Upper lobe of right lung (tissue), 1 donor: ENCODE results near the gene SNTG2. TPM values are rescaled to one million over a fixed set of nuclear protein-coding genes. Genes with fewer than 3 reads are reported as not detected.
A peak's percentile ranks its signal among the peaks of the same experiment; 100 is the strongest.

Source experiments
- ATAC-seq: fragments of 200-7000 bp; cut with Tn5 transposase; one replicate; pipeline ENCODE4 v1.9.1; 2020; ENCODE audit warnings: mild to moderate bottlenecking, moderate library complexity
- DNase-seq: peaks from one replicate; pipeline ENCODE4 v3.0.0-alpha.2; 2020
- H3K27ac ChIP-seq: fragments of 200-600 bp; one replicate; pipeline ENCODE4 v1.8.0; 2022
- H3K27me3 ChIP-seq: fragments of 200-600 bp; one replicate; pipeline ENCODE4 v1.8.0; 2022; ENCODE audit warnings: mild to moderate bottlenecking
- H3K36me3 ChIP-seq: fragments of 200-600 bp; one replicate; pipeline ENCODE4 v1.8.0; 2022
- H3K4me1 ChIP-seq: fragments of 200-600 bp; one replicate; pipeline ENCODE4 v1.8.0; 2022
- H3K4me3 ChIP-seq: fragments of 200-600 bp; one replicate; pipeline ENCODE4 v1.8.0; 2022; ENCODE audit warnings: mild to moderate bottlenecking
- H3K9me3 ChIP-seq: fragments of 200-600 bp; one replicate; pipeline ENCODE4 v1.8.0; 2022
- intact Hi-C: fragments of 100-400 bp; cut with DNase I; formaldehyde crosslinking; loops from one replicate; pipeline ENCODE4 v1.11.0; 2022
- total RNA-seq: library from RNA; stranded (reverse); fragmentation: NEBNext Ultra II Directional; extraction: Animal tissue kit (Norgen Biotek cat#: 25700); gene quantifications from one replicate; pipeline ENCODE4 v1.2.1, GENCODE V29; 2021
- TF ChIP-seq, protein P1 (sequence below): fragments of 200-600 bp; IDR thresholded peaks from one replicate; pipeline ENCODE4 v1.8.0; 2022; ENCODE audit warnings: antibody characterized with exemption
- donor health status: DM: no; HTN: yes; CAD: no; lungs with severe emphysema.

Gene SNTG2
- total RNA-seq, 1 donor from 2014 or later: 3.6 TPM

DNA sequence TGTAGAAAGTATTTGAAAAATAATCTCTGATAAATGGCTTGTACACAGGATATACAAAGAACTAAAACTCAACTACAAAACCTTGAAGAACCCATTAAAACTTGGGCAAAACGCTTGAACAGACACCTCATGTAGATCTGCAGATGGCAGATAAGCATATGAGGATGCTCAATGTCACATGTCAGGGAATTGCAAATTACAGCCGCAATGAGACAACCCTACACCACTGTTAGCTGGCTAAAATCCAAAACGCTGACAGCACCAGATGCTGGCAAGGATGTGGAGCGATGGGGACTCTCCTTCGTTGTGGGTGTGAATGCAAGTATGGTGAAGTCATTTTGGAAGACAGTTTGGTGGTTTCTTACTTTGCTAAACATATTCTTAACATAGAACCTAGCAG is 53.7 kb downstream of the SNTG2 start:
- DNase-seq: no peak

DNA sequence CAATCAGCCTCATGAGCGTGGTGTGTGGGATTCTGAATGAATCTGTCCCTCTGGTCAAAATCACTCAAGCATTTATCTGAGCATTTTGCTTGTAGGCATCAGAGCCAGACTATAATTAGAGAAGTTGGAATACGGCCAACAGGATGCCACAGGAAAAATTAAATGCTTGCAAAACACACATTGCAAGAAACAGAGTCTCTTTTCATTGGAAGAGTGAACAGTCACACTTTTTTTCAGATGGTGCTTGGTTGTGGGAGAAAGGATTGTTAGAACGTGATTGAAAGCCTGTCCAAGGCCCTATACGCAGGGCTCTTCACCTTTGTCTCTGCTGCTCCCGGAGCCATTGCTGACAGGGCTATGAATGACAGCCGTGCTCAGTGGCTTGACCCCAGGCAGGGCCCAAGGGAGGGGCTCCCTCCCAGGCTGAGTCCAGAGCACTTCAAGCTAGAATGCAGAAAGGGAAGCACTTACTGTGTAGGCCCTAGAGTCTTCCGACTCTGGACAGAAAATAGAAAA is 59.8 kb downstream of the SNTG2 start:
- H3K9me3 ChIP-seq: no peaks in the 10 kb centered on the region
- no peaks in the 10 kb centered on the region for H3K27me3 ChIP-seq
- intact Hi-C loops: no loop called here
- H3K36me3 ChIP-seq: no peaks in the 10 kb centered on the region
- DNase-seq (no peak), ATAC-seq (no peak)
- TF ChIP-seq, protein P1, sequence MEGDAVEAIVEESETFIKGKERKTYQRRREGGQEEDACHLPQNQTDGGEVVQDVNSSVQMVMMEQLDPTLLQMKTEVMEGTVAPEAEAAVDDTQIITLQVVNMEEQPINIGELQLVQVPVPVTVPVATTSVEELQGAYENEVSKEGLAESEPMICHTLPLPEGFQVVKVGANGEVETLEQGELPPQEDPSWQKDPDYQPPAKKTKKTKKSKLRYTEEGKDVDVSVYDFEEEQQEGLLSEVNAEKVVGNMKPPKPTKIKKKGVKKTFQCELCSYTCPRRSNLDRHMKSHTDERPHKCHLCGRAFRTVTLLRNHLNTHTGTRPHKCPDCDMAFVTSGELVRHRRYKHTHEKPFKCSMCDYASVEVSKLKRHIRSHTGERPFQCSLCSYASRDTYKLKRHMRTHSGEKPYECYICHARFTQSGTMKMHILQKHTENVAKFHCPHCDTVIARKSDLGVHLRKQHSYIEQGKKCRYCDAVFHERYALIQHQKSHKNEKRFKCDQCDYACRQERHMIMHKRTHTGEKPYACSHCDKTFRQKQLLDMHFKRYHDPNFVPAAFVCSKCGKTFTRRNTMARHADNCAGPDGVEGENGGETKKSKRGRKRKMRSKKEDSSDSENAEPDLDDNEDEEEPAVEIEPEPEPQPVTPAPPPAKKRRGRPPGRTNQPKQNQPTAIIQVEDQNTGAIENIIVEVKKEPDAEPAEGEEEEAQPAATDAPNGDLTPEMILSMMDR: no peak
- no peak overlapping the region for H3K27ac ChIP-seq
- H3K4me3 ChIP-seq: no peak overlapping the region
- no peaks in the 10 kb centered on the region for H3K4me1 ChIP-seq

More for the DNA sequence above, 53.7 kb downstream of the SNTG2 start:
- no peaks in the 10 kb centered on the region for H3K9me3 ChIP-seq
- H3K4me1 ChIP-seq: no peaks in the 10 kb centered on the region
- H3K27ac ChIP-seq: no peak overlapping the region
- H3K36me3 ChIP-seq: no peaks in the 10 kb centered on the region
- intact Hi-C loops: no loop called here
- TF ChIP-seq, protein P1: no peak
- no peak overlapping the region for H3K4me3 ChIP-seq
- no peak for ATAC-seq
- H3K27me3 ChIP-seq: no peaks in the 10 kb centered on the region

DNA sequence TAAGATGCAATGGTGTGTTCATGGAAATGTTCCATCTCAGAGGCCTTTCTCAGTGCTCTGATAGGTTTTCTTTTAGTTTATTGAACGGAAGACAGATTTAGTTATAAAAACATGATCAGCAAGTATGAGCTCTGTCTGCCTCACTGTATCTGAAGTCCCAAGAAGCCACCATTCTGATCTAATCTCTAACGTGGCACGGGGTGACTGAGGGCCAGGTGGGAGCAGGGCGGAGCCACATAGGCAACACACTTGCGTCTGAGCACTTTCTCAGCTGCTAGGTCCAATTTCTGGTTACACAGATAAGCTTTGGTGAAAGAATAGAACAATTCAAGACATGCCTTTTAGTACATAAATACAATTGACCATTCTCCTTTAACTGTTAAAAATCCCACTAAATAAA is 60.4 kb downstream of the SNTG2 start:
- no peaks in the 10 kb centered on the region for H3K9me3 ChIP-seq
- H3K36me3 ChIP-seq: no peaks in the 10 kb centered on the region
- no peaks in the 10 kb centered on the region for H3K4me1 ChIP-seq
- H3K27me3 ChIP-seq: no peaks in the 10 kb centered on the region
- TF ChIP-seq, protein P1: no peak
- intact Hi-C loops: no loop called here
- H3K27ac ChIP-seq: no peak overlapping the region
- no peak for ATAC-seq
- no peak overlapping the region for H3K4me3 ChIP-seq
- no peak for DNase-seq

DNA sequence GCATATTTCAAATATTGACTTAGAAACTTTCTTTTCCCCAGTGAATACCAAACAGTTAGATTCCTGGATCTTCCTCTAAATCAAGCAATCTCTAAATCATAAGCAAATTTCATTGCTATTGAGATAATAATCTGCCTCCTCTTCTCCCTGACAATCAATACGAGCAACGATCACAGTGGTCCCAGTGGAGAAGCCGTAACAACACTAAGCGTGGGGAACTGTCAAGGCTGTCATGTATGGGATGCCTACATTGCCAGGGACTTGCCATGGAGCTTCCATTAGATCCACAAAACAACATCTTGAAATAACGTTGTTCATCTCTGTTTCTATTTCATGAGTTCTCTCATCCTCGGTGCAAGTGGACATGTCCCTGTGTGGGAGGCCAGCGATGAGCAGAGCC is 61.3 kb downstream of the SNTG2 start:
- no peaks in the 10 kb centered on the region for H3K36me3 ChIP-seq
- DNase-seq (no peak), ATAC-seq (no peak)
- intact Hi-C loops: no loop called here
- no peaks in the 10 kb centered on the region for H3K4me1 ChIP-seq
- H3K27me3 ChIP-seq: no peaks in the 10 kb centered on the region
- H3K4me3 ChIP-seq: no peak overlapping the region
- TF ChIP-seq, protein P1: no peak
- H3K27ac ChIP-seq: no peak overlapping the region
- no peaks in the 10 kb centered on the region for H3K9me3 ChIP-seq

- intact Hi-C loops: no loop called here
- no peaks in the 10 kb centered on the region for H3K27me3 ChIP-seq
- no peak for DNase-seq
- no peaks in the 10 kb centered on the region for H3K4me1 ChIP-seq
- H3K27ac ChIP-seq: no peak overlapping the region
- no peaks in the 10 kb centered on the region for H3K9me3 ChIP-seq
- peak; percentile 39 for ATAC-seq
- H3K4me3 ChIP-seq: no peak overlapping the region
- TF ChIP-seq, protein P1: no peak
- no peaks in the 10 kb centered on the region for H3K36me3 ChIP-seq
Observed at GRCh38 chr2:1014802-1015201, 64.2 kb downstream of the SNTG2 start.

- TF ChIP-seq, protein P1: no peak
- no peaks in the 10 kb centered on the region for H3K36me3 ChIP-seq
- no peaks in the 10 kb centered on the region for H3K9me3 ChIP-seq
- ATAC-seq (no peak), DNase-seq (no peak)
- H3K4me3 ChIP-seq: no peak overlapping the region
- no peak overlapping the region for H3K27ac ChIP-seq
- intact Hi-C loops: no loop called here
- no peaks in the 10 kb centered on the region for H3K4me1 ChIP-seq
- no peaks in the 10 kb centered on the region for H3K27me3 ChIP-seq
Observed at GRCh38 chr2:1016500-1016899, 65.9 kb downstream of the SNTG2 start.
